A549 (cell line): ENCODE measurements around the gene CELSR1. TPM values are rescaled to one million over a fixed set of nuclear protein-coding genes. Genes with fewer than 3 reads are reported as not detected.

Experiments used
- ATAC-seq, 2 experiments: fragments of 200-7000 bp in 1 of 2; fragments of >200 bp in 1 of 2; cut with Nextera tagmentation in 1 of 2; cut with Tn5 transposase in 1 of 2; 3 replicates each; pipeline versions ENCODE4 v1.8.0 to v1.9.1; 2018 to 2020; ENCODE audit warnings: mild to moderate bottlenecking in 1 of 2, moderate library complexity in 1 of 2
- CTCF ChIA-PET: fragments of 300-600 bp; sonication (Branson Sonifier 250); formaldehyde crosslinking; extraction: SDS; loops from one replicate; lab custom pipeline; 2021; ENCODE audit warnings: antibody characterized with exemption, inconsistent platforms; lab: Yijun Ruan, JAX
- POLR2A ChIA-PET: fragments of 350-600 bp; formaldehyde crosslinking; extraction: SDS; loops from one replicate; lab custom pipeline; 2021; ENCODE audit warnings: antibody characterized with exemption, inconsistent platforms; lab: Yijun Ruan, JAX
- DNase-seq, 2 experiments: peaks; one replicate each; pipeline versions ENCODE4 v3.0.0 to v3.0.0-alpha.2; 2011 to 2016; ENCODE audit warnings: low read depth in 1 of 2, low spot score in 1 of 2
- FAIRE-seq: peaks from 2 replicates; lab custom pipeline; 2011; peaks lifted over from hg19 to GRCh38; lab: Jason Lieb, UNC
- H3K27ac ChIP-seq, 2 experiments: fragments of >200 bp; sonication (Bioruptor Twin); formaldehyde crosslinking; 3 replicates each; pipeline ENCODE4 v1.5.1; 2016 to 2017
- H3K4me1 ChIP-seq: fragments of >200 bp; sonication (Bioruptor Twin); formaldehyde crosslinking; 3 replicates; pipeline ENCODE4 v1.6.1; 2016
- H3K4me2 ChIP-seq: fragments of >200 bp; sonication (Bioruptor Twin); formaldehyde crosslinking; 3 replicates; pipeline ENCODE4 v1.6.1; 2016
- H3K4me3 ChIP-seq: fragments of >200 bp; sonication (Bioruptor Twin); formaldehyde crosslinking; 3 replicates; pipeline ENCODE4 v1.5.1; 2016
- H3K9me3 ChIP-seq: fragments of >200 bp; sonication (Bioruptor Twin); formaldehyde crosslinking; 3 replicates; pipeline ENCODE4 v1.6.1; 2016
- BCL3 ChIP-seq: fragments of >200 bp; sonication (Bioruptor Twin); formaldehyde crosslinking; IDR thresholded peaks from 3 replicates; pipeline ENCODE4 v1.6.1; 2016
- BHLHE40 ChIP-seq: IDR thresholded peaks from 2 replicates; pipeline ENCODE4 v1.6.1; 2012; ENCODE audit warnings: low read depth, low read length, inconsistent platforms
- CBX2 ChIP-seq: fragments of 200-600 bp; sonication (generic); IDR thresholded peaks from 2 replicates; pipeline ENCODE4 v1.6.1; 2016; ENCODE audit warnings: low read depth, mild to moderate bottlenecking, borderline replicate concordance
- CBX8 ChIP-seq: fragments of 200-600 bp; sonication (generic); IDR thresholded peaks from 2 replicates; pipeline ENCODE4 v1.6.1; 2016
- CEBPB ChIP-seq, 2 experiments: fragments of >200 bp in 1 of 2; sonication (Bioruptor Twin) in 1 of 2; formaldehyde crosslinking in 1 of 2; IDR thresholded peaks; 2 replicates each; pipeline ENCODE4 v1.6.1; 2012 to 2016
- CHD2 ChIP-seq: fragments of 150-350 bp; IDR thresholded peaks from 2 replicates; pipeline ENCODE4 v1.6.1; 2014; ENCODE audit warnings: low read length; ENCODE audit not compliant: partially characterized antibody
- EHF ChIP-seq: fragments of 250-450 bp; sonication (Bioruptor Pico); IDR thresholded peaks from 2 replicates; pipeline ENCODE4 v1.5.0; 2020; ENCODE audit warnings: mild to moderate bottlenecking
- ESRRA ChIP-seq: fragments of 150-350 bp; IDR thresholded peaks from 2 replicates; pipeline ENCODE4 v1.6.1; 2014; ENCODE audit warnings: mild to moderate bottlenecking, low read length, borderline replicate concordance
- FOSB ChIP-seq: fragments of 250-450 bp; sonication (Bioruptor Pico); IDR thresholded peaks from 2 replicates; pipeline ENCODE4 v1.5.0; 2020; ENCODE audit warnings: mild to moderate bottlenecking, moderate library complexity
- HMGXB4 ChIP-seq: fragments of 250-450 bp; sonication (Bioruptor Pico); IDR thresholded peaks from 2 replicates; pipeline ENCODE4 v1.5.0; 2021; ENCODE audit warnings: mild to moderate bottlenecking, moderate library complexity, borderline replicate concordance
- HOXB13 ChIP-seq: fragments of 250-450 bp; sonication (Bioruptor Pico); IDR thresholded peaks from 2 replicates; pipeline ENCODE4 v1.5.0; 2020; ENCODE audit warnings: low read depth, mild to moderate bottlenecking, moderate library complexity
- HOXB5 ChIP-seq: fragments of 250-450 bp; sonication (Bioruptor Pico); IDR thresholded peaks from 2 replicates; pipeline ENCODE4 v1.5.0; 2020; ENCODE audit warnings: mild to moderate bottlenecking, moderate library complexity
- JUN ChIP-seq, 2 experiments: fragments of >200 bp; sonication (Bioruptor Twin); formaldehyde crosslinking; IDR thresholded peaks; 2 replicates in 1 of 2; 3 replicates in 1 of 2; pipeline ENCODE4 v1.6.1; 2016 to 2017
- JUNB ChIP-seq: fragments of >200 bp; sonication (Bioruptor Twin); formaldehyde crosslinking; IDR thresholded peaks from 2 replicates; pipeline ENCODE4 v1.6.1; 2016
- KDM5A ChIP-seq: fragments of 200-600 bp; sonication (generic); IDR thresholded peaks from 2 replicates; pipeline ENCODE4 v1.6.1; 2016; ENCODE audit warnings: antibody characterized with exemption, mild to moderate bottlenecking
- MAFK ChIP-seq: fragments of 450-650 bp; IDR thresholded peaks from 2 replicates; pipeline ENCODE4 v1.6.1; 2014; ENCODE audit not compliant: partially characterized antibody
- MAX ChIP-seq: IDR thresholded peaks from 2 replicates; pipeline ENCODE4 v1.6.1; 2012
- NR3C1 ChIP-seq: fragments of >200 bp; sonication (Bioruptor Twin); formaldehyde crosslinking; IDR thresholded peaks from 3 replicates; pipeline ENCODE4 v1.6.1; 2017
- PHF8 ChIP-seq: fragments of 200-600 bp; sonication (generic); IDR thresholded peaks from 2 replicates; pipeline ENCODE4 v1.6.1; 2016; ENCODE audit warnings: low read depth, mild to moderate bottlenecking, antibody characterized with exemption, moderate library complexity, borderline replicate concordance
- POLR2A ChIP-seq: IDR thresholded peaks from 2 replicates; pipeline ENCODE4 v1.6.1; 2012; ENCODE audit warnings: mild to moderate bottlenecking, low read length
- RARB ChIP-seq: fragments of 250-450 bp; sonication (Bioruptor Pico); IDR thresholded peaks from 2 replicates; pipeline ENCODE4 v1.8.0; 2021; ENCODE audit warnings: mild to moderate bottlenecking, moderate library complexity
- SMC3 ChIP-seq: fragments of >200 bp; sonication (Bioruptor Twin); formaldehyde crosslinking; IDR thresholded peaks from 3 replicates; pipeline ENCODE4 v1.6.1; 2018; ENCODE audit warnings: inconsistent platforms
- SREBF2 ChIP-seq: fragments of 450-650 bp; IDR thresholded peaks from 2 replicates; pipeline ENCODE4 v1.6.1; 2014; ENCODE audit warnings: mild to moderate bottlenecking, moderate library complexity
- TFCP2L1 ChIP-seq: fragments of 250-450 bp; sonication (Bioruptor Pico); IDR thresholded peaks from 2 replicates; pipeline ENCODE4 v1.5.0; 2021; ENCODE audit warnings: mild to moderate bottlenecking
- ZFP36 ChIP-seq: fragments of 450-650 bp; IDR thresholded peaks from 2 replicates; pipeline ENCODE4 v1.6.1; 2014; ENCODE audit warnings: borderline replicate concordance; ENCODE audit not compliant: partially characterized antibody
- ZNF302 ChIP-seq: fragments of 250-450 bp; sonication (Bioruptor Pico); IDR thresholded peaks from 2 replicates; pipeline ENCODE4 v1.9.0; 2021; ENCODE audit warnings: inconsistent platforms, mild to moderate bottlenecking, moderate library complexity
- ZSCAN20 ChIP-seq: fragments of 250-450 bp; sonication (Bioruptor Pico); IDR thresholded peaks from 2 replicates; pipeline ENCODE4 v1.8.0; 2022; ENCODE audit warnings: mild to moderate bottlenecking, moderate library complexity
- WGBS: methylation state at CpG from one replicate; pipeline ENCODE4 v1.1.6; 2017; ENCODE audit errors: missing lambda C conversion rate; 5-methylcytosine and 5-hydroxymethylcytosine counted together
- polyA plus RNA-seq, 4 experiments: library from polyadenylated mRNA; depleted of rRNA in 3 of 4; stranded (reverse); fragments of >200 nt; fragmentation: RNase III in 1 of 4; extraction: RNeasy Plus Mini Kit Qiagen cat#74134 plus additional on column Dnase treatment in 1 of 4; gene quantifications; 2 replicates in 3 of 4; 3 replicates in 1 of 4; pipeline ENCODE4 v1.2.3, GENCODE V29; 2011 to 2017
- TF ChIP-seq, protein P1 (sequence below): fragments of 150-350 bp; IDR thresholded peaks from 2 replicates; pipeline ENCODE4 v1.6.1; 2014; ENCODE audit warnings: low read depth, mild to moderate bottlenecking, low read length

Gene CELSR1
- polyA plus RNA-seq, 2 of the 4 experiments (the other 2 are of a cell fraction) = 15.3 to 31.8 TPM

DNA sequence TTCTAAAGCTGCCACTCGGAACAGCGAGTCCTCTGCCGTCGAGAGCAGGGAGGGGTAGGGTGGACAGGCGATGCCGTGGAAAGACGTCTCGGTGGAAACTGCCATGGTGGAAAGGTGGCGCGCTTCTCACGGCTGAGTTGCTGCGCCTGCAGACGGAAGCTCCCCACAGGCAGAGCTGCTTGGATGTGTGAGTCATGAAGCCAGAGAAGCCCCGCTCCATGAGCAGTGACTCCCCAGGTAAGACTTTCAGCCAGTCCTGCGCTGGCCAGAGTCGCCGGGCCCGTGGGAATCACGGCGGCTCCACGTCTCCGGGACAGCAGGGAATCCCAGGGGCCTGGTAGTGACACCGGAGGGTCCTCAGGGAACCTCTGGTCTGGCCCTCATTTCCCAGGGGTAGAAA lies 205.9 kb downstream of the CELSR1 start:
- CTCF ChIA-PET = interaction anchor here (1.1 to 2.3 kb wide), 2 partner anchors 16 to 209 kb away, joined by 3 to 7 read pairs; no protein-coding TSS in a partner anchor
- no peak for TF ChIP-seq RARB (CRISPR knock-in tag)
- Histone ChIP-seq H3K4me1 (no peaks in the 10 kb centered on the region; the same call in 2 of the 3 replicates), H3K27ac (no peak overlapping the region), H3K4me2 (no peak overlapping the region), H3K4me3 (no peak overlapping the region), H3K9me3 (no peaks in the 10 kb centered on the region)
- no peak for FAIRE-seq
- POLR2A ChIA-PET = no interaction called here
- 96% methylated on average over 15 of the region's 23 CpGs for WGBS
- no peak for ATAC-seq
- no peak for DNase-seq

- no peak for FAIRE-seq
- WGBS = 92% methylated on average over 4 of the region's 4 CpGs
- TF ChIP-seq SREBF2 (no peak), ZSCAN20 (no peak), SMC3 (no peak), CHD2 (no peak), POLR2A (no peak), JUN (IDR thresholded peaks at IDR 0.05) (no peak), CBX8 (no peak), FOSB (CRISPR knock-in tag) (no peak), HMGXB4 (no peak), ZNF302 (no peak), KDM5A (no peak), CBX2 (no peak), NR3C1 (no peak), RARB (CRISPR knock-in tag) (no peak), BCL3 (no peak), MAX (no peak)
- Histone ChIP-seq H3K27ac (no peak overlapping the region), H3K9me3 (no peaks in the 10 kb centered on the region), H3K4me1 (no peaks in the 10 kb centered on the region), H3K4me3 (no peak overlapping the region), H3K4me2 (no peak overlapping the region)
- ATAC-seq = no peak
- CTCF ChIA-PET = interaction anchor here (1.2 to 2.3 kb wide), 3 partner anchors 16 to 208 kb away, joined by 3 to 7 read pairs (median 3); no protein-coding TSS in a partner anchor
- no peak for DNase-seq
- POLR2A ChIA-PET = no interaction called here
These were observed 207.0 kb downstream of the CELSR1 start for GRCh38 chr22:46330426-46330825.

DNA sequence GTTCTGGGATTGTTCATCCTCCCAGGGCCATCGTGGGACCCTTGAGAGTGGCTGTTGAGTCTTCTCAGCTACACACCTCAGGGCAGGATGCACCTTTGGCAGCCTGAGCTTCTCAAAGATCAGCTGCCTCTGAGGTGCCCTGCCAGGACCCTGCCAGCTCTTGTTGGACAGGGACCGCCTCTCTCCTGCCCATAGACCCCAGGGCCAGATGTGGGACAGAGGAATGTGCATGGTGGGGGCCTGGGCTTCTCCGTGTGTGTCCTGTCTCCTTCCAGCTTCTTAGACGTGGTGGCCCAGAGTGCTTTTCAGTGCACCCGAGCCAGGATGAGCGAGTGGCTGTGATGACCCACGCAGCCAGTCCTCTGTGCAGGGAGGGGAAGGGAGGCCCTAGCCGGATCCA lies 207.8 kb downstream of the CELSR1 start:
- Histone ChIP-seq H3K4me3 (no peak overlapping the region), H3K4me1 (no peaks in the 10 kb centered on the region), H3K27ac (no peak overlapping the region), H3K4me2 (no peak overlapping the region), H3K9me3 (no peaks in the 10 kb centered on the region)
- ATAC-seq (no peak), DNase-seq (no peak), FAIRE-seq (no peak)
- ChIA-PET POLR2A (no interaction called here), CTCF (interaction anchor here (0.6 to 2.3 kb wide), 3 partner anchors 16 to 207 kb away, joined by 3 to 7 read pairs (median 3); no protein-coding TSS in a partner anchor)
- WGBS = 88% methylated on average over 5 of the region's 8 CpGs
- TF ChIP-seq PHF8 (no peak), BHLHE40 (no peak), JUNB (no peak), ESRRA (no peak), EHF (CRISPR knock-in tag) (no peak), ZFP36 (no peak), HOXB13 (CRISPR knock-in tag) (no peak), HOXB5 (no peak), ZSCAN20 (no peak), CBX8 (no peak), SMC3 (no peak), TFCP2L1 (no peak), CEBPB (IDR thresholded peaks at IDR 0.05) (no peak), ZNF302 (no peak), MAFK (no peak)
- TF ChIP-seq, protein P1, sequence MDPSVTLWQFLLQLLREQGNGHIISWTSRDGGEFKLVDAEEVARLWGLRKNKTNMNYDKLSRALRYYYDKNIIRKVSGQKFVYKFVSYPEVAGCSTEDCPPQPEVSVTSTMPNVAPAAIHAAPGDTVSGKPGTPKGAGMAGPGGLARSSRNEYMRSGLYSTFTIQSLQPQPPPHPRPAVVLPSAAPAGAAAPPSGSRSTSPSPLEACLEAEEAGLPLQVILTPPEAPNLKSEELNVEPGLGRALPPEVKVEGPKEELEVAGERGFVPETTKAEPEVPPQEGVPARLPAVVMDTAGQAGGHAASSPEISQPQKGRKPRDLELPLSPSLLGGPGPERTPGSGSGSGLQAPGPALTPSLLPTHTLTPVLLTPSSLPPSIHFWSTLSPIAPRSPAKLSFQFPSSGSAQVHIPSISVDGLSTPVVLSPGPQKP = no peak
